HFF-Myc (cell line): ENCODE data around the gene HSPA12B.

Experiments used
- DNase-seq: peaks from one replicate; pipeline ENCODE4 v3.0.0-alpha.2; 2011; ENCODE audit warnings: low read depth; ENCODE audit errors: extremely low read depth
- H3K4me3 ChIP-seq: replicated peaks from 2 replicates; pipeline ENCODE4 v1.5.1; 2011; ENCODE audit warnings: low read depth, mild to moderate bottlenecking, control low read depth, low read length
- TF ChIP-seq, protein P1 (sequence below): IDR thresholded peaks from 2 replicates; pipeline ENCODE4 v1.5.1; 2012; ENCODE audit warnings: mild to moderate bottlenecking, low read depth, low read length, control low read depth; ENCODE audit errors: missing control alignments

Gene HSPA12B, protein sequence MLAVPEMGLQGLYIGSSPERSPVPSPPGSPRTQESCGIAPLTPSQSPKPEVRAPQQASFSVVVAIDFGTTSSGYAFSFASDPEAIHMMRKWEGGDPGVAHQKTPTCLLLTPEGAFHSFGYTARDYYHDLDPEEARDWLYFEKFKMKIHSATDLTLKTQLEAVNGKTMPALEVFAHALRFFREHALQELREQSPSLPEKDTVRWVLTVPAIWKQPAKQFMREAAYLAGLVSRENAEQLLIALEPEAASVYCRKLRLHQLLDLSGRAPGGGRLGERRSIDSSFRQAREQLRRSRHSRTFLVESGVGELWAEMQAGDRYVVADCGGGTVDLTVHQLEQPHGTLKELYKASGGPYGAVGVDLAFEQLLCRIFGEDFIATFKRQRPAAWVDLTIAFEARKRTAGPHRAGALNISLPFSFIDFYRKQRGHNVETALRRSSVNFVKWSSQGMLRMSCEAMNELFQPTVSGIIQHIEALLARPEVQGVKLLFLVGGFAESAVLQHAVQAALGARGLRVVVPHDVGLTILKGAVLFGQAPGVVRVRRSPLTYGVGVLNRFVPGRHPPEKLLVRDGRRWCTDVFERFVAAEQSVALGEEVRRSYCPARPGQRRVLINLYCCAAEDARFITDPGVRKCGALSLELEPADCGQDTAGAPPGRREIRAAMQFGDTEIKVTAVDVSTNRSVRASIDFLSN

DNA sequence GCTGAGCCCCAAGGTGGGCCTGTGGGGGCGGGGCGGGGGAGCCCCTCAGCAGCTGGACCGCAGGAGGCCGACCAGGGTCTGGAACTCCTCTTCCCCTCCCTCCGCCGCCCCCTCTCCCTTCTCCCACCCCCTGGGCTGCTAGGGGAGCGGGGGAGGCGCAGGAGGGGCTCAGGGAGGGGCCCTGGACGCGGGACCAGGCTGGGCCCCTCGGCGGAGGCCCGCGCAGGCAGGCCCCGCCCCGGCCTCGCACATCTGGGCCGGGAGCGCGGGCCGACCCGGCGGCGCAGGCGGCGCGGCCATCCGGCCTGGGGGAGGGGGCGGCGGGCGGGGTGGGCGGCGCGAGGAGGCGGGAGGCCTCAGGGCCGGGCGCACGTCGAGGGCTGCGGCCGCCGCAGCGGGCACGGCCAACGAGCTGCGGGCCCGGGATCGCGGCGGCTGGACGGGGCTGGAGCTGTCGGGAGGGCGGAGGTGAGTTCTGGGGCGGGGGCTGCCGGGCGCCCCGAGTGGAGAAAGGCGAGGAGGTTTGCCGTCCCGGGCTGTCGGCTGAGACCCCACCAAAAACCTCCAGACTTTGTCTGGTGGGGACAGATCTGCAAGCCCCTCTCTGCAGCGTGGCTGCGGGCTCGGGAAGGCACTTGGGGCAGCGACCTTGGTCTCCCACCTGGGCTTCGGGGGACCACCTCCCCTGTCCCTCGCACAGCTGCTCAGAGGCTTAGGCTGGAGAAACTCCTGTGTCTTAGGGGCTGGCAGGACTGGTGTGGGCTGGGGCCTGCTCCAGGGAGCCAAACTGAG is at the start of gene HSPA12B:
TSS of gene HSPA12B (plus strand) at position 359 of the 792 bp plus-strand sequence. CDS start 5,990 bp downstream, outside the sequence.
- TF ChIP-seq, protein P1, sequence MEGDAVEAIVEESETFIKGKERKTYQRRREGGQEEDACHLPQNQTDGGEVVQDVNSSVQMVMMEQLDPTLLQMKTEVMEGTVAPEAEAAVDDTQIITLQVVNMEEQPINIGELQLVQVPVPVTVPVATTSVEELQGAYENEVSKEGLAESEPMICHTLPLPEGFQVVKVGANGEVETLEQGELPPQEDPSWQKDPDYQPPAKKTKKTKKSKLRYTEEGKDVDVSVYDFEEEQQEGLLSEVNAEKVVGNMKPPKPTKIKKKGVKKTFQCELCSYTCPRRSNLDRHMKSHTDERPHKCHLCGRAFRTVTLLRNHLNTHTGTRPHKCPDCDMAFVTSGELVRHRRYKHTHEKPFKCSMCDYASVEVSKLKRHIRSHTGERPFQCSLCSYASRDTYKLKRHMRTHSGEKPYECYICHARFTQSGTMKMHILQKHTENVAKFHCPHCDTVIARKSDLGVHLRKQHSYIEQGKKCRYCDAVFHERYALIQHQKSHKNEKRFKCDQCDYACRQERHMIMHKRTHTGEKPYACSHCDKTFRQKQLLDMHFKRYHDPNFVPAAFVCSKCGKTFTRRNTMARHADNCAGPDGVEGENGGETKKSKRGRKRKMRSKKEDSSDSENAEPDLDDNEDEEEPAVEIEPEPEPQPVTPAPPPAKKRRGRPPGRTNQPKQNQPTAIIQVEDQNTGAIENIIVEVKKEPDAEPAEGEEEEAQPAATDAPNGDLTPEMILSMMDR, result no peak
- DNase-seq, result no peak
- H3K4me3 ChIP-seq, result peak within 1 kb of the TSS; percentile 29

DNA sequence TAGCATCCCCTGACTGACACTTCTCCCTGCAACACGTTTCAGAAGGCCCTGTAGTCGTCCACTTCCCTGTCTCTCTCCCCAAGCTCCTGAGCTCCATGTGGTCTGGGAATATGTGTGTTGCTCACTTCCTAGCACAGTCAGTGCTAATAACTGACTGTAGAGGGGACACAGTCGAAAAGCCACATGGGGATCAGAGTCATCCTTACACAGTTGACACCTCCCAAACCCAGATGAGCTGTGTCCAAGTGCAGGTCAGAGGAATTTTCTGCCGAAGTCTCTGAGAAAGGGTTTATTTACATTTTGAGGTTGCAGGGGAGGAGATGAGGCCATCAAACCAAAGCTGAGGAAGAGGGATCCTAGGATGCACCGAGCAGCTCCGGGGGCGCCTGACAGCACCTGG is 47.1 kb upstream of the HSPA12B start:
- DNase-seq, result no peak
- H3K4me3 ChIP-seq, result no peak overlapping the region
- TF ChIP-seq, protein P1, result no peak

DNA sequence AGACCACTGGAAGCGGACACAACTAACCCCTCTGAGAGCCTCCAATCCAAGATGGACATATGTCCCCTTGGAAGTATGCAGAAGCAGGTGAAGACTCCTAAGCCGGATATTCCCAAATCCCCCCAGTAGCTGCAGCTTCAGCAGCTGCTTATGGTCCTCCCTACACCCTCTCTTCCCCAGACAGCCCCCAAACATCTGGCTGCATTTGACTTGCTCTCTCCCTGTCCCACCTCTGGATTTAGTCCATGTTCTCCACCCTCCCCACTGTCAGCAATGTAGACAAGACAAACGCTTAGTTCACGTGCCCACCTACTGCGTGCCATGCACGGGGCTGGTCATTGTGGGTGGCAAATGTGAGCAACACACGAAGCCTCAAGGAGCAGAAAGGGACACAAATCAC is 46.1 kb upstream of the HSPA12B start:
- TF ChIP-seq, protein P1, result no peak
- DNase-seq, result no peak
- no peak overlapping the region for H3K4me3 ChIP-seq

DNA sequence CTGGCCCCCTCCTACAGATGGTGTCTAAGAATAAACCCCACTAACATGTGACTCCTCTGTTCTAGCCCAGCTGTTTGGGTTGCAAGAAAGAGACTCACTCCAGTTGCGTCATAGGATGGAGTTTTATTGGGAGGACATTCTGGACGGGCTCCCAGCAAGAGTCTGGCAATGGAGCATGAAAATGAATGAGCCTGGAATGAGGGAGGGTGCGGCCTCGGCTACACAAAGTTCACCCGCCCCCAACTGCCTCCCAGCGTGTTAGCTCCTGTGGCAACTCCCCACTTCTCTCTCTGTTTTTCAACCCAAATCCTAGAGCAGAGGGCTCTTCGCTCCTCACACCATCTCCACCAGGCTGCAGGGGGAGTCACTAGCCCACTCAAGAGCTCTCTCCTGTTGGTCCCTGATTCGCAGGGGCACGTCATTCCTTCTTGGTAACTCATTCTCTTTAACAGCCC is 45.6 kb upstream of the HSPA12B start:
- H3K4me3 ChIP-seq, result no peak overlapping the region
- peak; percentile 83 for DNase-seq

DNA sequence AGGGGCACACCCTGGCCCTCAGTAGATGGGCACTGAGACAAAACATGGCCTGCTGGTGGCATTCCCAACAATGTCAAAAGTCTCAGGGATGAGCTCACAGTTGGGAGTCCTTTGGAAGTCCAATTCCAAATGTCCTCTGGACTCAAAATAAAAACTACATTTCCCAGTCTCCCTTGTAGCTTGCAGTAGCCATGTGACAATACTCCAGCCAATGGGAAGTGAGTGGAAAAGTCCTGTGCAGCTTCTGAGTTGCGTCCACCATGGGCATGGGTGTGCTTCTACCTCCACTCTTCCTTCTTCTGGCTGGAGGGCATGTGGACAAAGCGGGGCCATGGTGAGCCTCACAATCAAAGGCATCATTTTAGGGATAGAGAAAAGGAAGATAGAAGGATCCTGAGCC is 44.8 kb upstream of the HSPA12B start:
- H3K4me3 ChIP-seq, result no peak overlapping the region
- TF ChIP-seq, protein P1, result no peak
- no peak for DNase-seq

More for the DNA sequence above, 45.6 kb upstream of the HSPA12B start:
- TF ChIP-seq, protein P1, result no peak

DNA sequence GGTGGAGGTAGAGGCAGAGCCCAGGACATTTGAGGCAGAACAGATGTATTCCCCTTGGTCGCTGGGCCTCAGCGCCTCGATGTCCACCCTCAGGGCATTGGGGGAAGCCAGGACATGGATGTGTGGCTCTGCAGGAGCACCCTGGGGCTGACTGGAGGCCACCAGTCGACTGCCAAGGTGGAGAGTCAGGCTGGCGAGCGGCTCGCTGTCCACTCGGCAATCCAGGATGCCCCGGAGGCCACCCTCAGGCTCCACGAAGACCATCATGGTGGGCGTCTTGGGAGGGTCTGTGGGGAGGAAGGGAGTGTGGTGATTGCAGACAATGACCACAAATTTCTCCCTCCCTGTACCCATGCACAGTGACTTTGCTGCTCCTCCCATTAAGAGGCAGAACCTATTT is 42.5 kb upstream of the HSPA12B start:
- TF ChIP-seq, protein P1, result no peak
- H3K4me3 ChIP-seq, result no peak overlapping the region
- DNase-seq, result no peak
